GM12878 (cell line): Measurements from ENCODE around the gene NTRK1. TPM values are rescaled to one million over a fixed set of nuclear protein-coding genes. Genes with fewer than 3 reads are reported as not detected.

Source experiments
- ATAC-seq: fragments of 200-7000 bp; cut with Tn5 transposase; 3 replicates; pipeline ENCODE4 v1.9.1; 2020; ENCODE audit warnings: mild to moderate bottlenecking, moderate library complexity
- BruUV-seq: library from RNA; stranded (reverse); fragments of 400-500 nt; replicated peaks from 2 replicates; lab custom pipeline; 2021; lab: Mats Ljungman, UMichigan
- CTCF ChIA-PET: fragments of 300-600 bp; sonication (Branson Sonifier 250); formaldehyde crosslinking; extraction: SDS; loops from one replicate; lab custom pipeline; 2021; ENCODE audit warnings: inconsistent platforms; lab: Yijun Ruan, JAX
- POLR2A ChIA-PET: fragments of 350-600 bp; formaldehyde crosslinking; extraction: SDS; loops from one replicate; lab custom pipeline; 2021; ENCODE audit warnings: inconsistent platforms; lab: Charles Lee
- RAD21 ChIA-PET: fragments of 300-600 bp; sonication (Branson Sonifier 250); formaldehyde crosslinking; loops from one replicate; lab custom pipeline; 2023; ENCODE audit warnings: antibody characterized with exemption; ENCODE audit not compliant: unreplicated experiment; lab: Charles Lee
- SMC1A ChIA-PET: fragments of 300-600 bp; sonication (Branson Sonifier 250); formaldehyde crosslinking; loops from one replicate; lab custom pipeline; 2023; ENCODE audit not compliant: unreplicated experiment, uncharacterized antibody; lab: Charles Lee
- DNase-seq: peaks from one replicate; pipeline ENCODE4 v3.0.0-alpha.2; 2011; ENCODE audit warnings: low read depth, low spot score
- FAIRE-seq: peaks from 3 replicates; lab custom pipeline; 2011; peaks lifted over from hg19 to GRCh38; lab: Jason Lieb, UNC
- H2AFZ ChIP-seq: 2 replicates; pipeline ENCODE4 v1.6.0; 2011; ENCODE audit warnings: low read depth, low read length, control low read depth; ENCODE audit not compliant: control insufficient read depth
- H3K27ac ChIP-seq: 2 replicates; pipeline ENCODE4 v1.5.1; 2011; ENCODE audit warnings: control low read depth; ENCODE audit not compliant: control insufficient read depth, insufficient read depth
- H3K27me3 ChIP-seq, 2 experiments: replicated peaks in 1 of 2; 2 replicates each; pipeline versions ENCODE4 v1.6.0 to v1.6.1; 2011; ENCODE audit warnings: low read length in 1 of 2; ENCODE audit not compliant: control insufficient read depth in 2 of 2, insufficient read depth in 2 of 2
- H3K36me3 ChIP-seq, 2 experiments: 2 replicates each; pipeline ENCODE4 v1.5.1; 2011; ENCODE audit warnings: low read length in 1 of 2; ENCODE audit not compliant: control insufficient read depth in 2 of 2, insufficient read depth in 2 of 2
- H3K4me1 ChIP-seq: 2 replicates; pipeline ENCODE4 v1.6.1; 2011; ENCODE audit warnings: mild to moderate bottlenecking, low read length, moderate library complexity, mixed read lengths; ENCODE audit not compliant: control insufficient read depth, insufficient read depth
- H3K4me2 ChIP-seq: 2 replicates; pipeline ENCODE4 v1.6.0; 2011; ENCODE audit warnings: control low read depth; ENCODE audit not compliant: control insufficient read depth, insufficient read depth
- H3K4me3 ChIP-seq: fragments of 200-600 bp; sonication (generic); 2 replicates; pipeline ENCODE4 v1.5.1; 2016
- H3K79me2 ChIP-seq: 2 replicates; pipeline ENCODE4 v1.6.0; 2011; ENCODE audit warnings: low read length; ENCODE audit not compliant: control insufficient read depth, insufficient read depth
- H3K9ac ChIP-seq: 2 replicates; pipeline ENCODE4 v1.8.0; 2011; ENCODE audit warnings: low read length, control low read depth, mixed read lengths; ENCODE audit not compliant: control insufficient read depth, insufficient read depth
- H3K9me3 ChIP-seq: replicated peaks from 3 replicates; pipeline ENCODE4 v1.5.1; 2011; ENCODE audit warnings: mild to moderate bottlenecking, low read length; ENCODE audit not compliant: control insufficient read depth, insufficient read depth
- H4K20me1 ChIP-seq: 2 replicates; pipeline ENCODE4 v1.6.0; 2011; ENCODE audit not compliant: control insufficient read depth, insufficient read depth
- BHLHE40 ChIP-seq, 2 experiments: fragments of 450-650 bp in 1 of 2; IDR thresholded peaks; 2 replicates each; pipeline ENCODE4 v1.6.1; 2011 to 2017; ENCODE audit warnings: low read depth in 2 of 2, borderline replicate concordance in 1 of 2, improper control_type of control experiment in 1 of 2, low read length in 1 of 2, mild to moderate bottlenecking in 1 of 2
- CBX3 ChIP-seq: fragments of 200-600 bp; sonication (generic); IDR thresholded peaks from 2 replicates; pipeline ENCODE4 v1.6.1; 2016; ENCODE audit warnings: low read depth, borderline replicate concordance
- CHD4 ChIP-seq: fragments of 200-600 bp; sonication (generic); IDR thresholded peaks from 2 replicates; pipeline ENCODE4 v1.6.1; 2016; ENCODE audit warnings: mild to moderate bottlenecking
- CTCF ChIP-seq, 3 experiments: IDR thresholded peaks in 2 of 3; conservative IDR thresholded peaks in 1 of 3; 2 replicates each; pipeline ENCODE4 v1.5.1; 2011; ENCODE audit warnings: low read depth in 3 of 3, low read length in 3 of 3, mild to moderate bottlenecking in 3 of 3, control low read depth in 2 of 3, moderate library complexity in 2 of 3, inconsistent platforms in 1 of 3, mixed read lengths in 1 of 3; ENCODE audit not compliant: control insufficient read depth in 2 of 3, insufficient read depth in 1 of 3; ENCODE audit errors: extremely low read depth in 1 of 3
- EP300 ChIP-seq, 2 experiments: fragments of 150-350 bp in 1 of 2; IDR thresholded peaks; 2 replicates each; pipeline ENCODE4 v1.6.1; 2011 to 2012; ENCODE audit warnings: low read depth in 2 of 2, low read length in 2 of 2, borderline replicate concordance in 1 of 2, improper control_type of control experiment in 1 of 2, inconsistent platforms in 1 of 2; ENCODE audit not compliant: control insufficient read depth in 1 of 2
- GABPA ChIP-seq: IDR thresholded peaks from 2 replicates; pipeline ENCODE4 v1.6.1; 2014; ENCODE audit warnings: antibody characterized with exemption, low read depth, mild to moderate bottlenecking, inconsistent platforms
- HCFC1 ChIP-seq: fragments of 150-350 bp; IDR thresholded peaks from 2 replicates; pipeline ENCODE4 v1.6.1; 2014; ENCODE audit warnings: low read length
- LARP7 ChIP-seq: fragments of 450-650 bp; IDR thresholded peaks from 2 replicates; pipeline ENCODE4 v1.6.1; 2017; ENCODE audit warnings: mild to moderate bottlenecking
- MTA3 ChIP-seq: IDR thresholded peaks from 2 replicates; pipeline ENCODE4 v1.6.1; 2012; ENCODE audit warnings: low read length, inconsistent platforms, borderline replicate concordance
- NBN ChIP-seq: fragments of 450-650 bp; IDR thresholded peaks from 2 replicates; pipeline ENCODE4 v1.6.1; 2016
- NR2F1 ChIP-seq: fragments of 450-650 bp; conservative IDR thresholded peaks from 2 replicates; pipeline ENCODE4 v1.6.1; 2017; ENCODE audit warnings: mild to moderate bottlenecking
- RAD21 ChIP-seq: IDR thresholded peaks from 2 replicates; pipeline ENCODE4 v1.6.1; 2011; ENCODE audit warnings: mild to moderate bottlenecking, low read depth, low read length, moderate library complexity; ENCODE audit not compliant: insufficient read depth
- RAD51 ChIP-seq: fragments of 450-650 bp; IDR thresholded peaks from 2 replicates; pipeline ENCODE4 v1.6.1; 2016; ENCODE audit warnings: moderate library complexity, mild to moderate bottlenecking, inconsistent platforms
- RFX5 ChIP-seq: IDR thresholded peaks from 2 replicates; pipeline ENCODE4 v1.6.1; 2011; ENCODE audit warnings: low read depth, low read length, improper control_type of control experiment
- SMC3 ChIP-seq: IDR thresholded peaks from 2 replicates; pipeline ENCODE4 v1.6.1; 2011; ENCODE audit warnings: low read length, improper control_type of control experiment, borderline replicate concordance
- YY1 ChIP-seq: IDR thresholded peaks from 2 replicates; pipeline ENCODE4 v1.6.1; 2011; ENCODE audit warnings: low read depth, mild to moderate bottlenecking, low read length
- ZNF207 ChIP-seq: fragments of 450-650 bp; IDR thresholded peaks from 2 replicates; pipeline ENCODE4 v1.6.1; 2014; ENCODE audit warnings: antibody characterized with exemption, mild to moderate bottlenecking, borderline replicate concordance
- WGBS: methylation state at CpG from one replicate; pipeline ENCODE4 v1.1.6; 2016; ENCODE audit warnings: low lambda C conversion rate; ENCODE audit not compliant: insufficient replicate concordance, insufficient coverage; ENCODE audit errors: missing lambda C conversion rate; 5-methylcytosine and 5-hydroxymethylcytosine counted together
- in situ Hi-C: fragments of 300-500 bp; cut with MboI; formaldehyde crosslinking; loops from 9 replicates; pipeline ENCODE4 v1.14.3; 2018; ENCODE audit warnings: mixed read lengths
- intact Hi-C: fragments of 100-400 bp; cut with micrococcal nuclease; formaldehyde crosslinking; loops from one replicate; pipeline ENCODE4 v1.14.2; 2022; ENCODE audit not compliant: unreplicated experiment
- polyA plus RNA-seq, 11 experiments: library from polyadenylated mRNA; depleted of rRNA in 4 of 11; unstranded in 6 of 11; stranded (reverse) in 5 of 11; fragments of >200 nt; fragmentation: Nextera tagmentation in 4 of 11; fragmentation: Illumina TruSeq in 1 of 11; extraction: Ambion mirVana in 4 of 11; extraction: Trizol in 1 of 11; gene quantifications; 1 replicate in 1 of 11; 2 replicates in 10 of 11; pipeline versions ENCODE4 v1.2.1 to v1.2.3, GENCODE V29; 2011 to 2016; ENCODE audit warnings: inconsistent platforms in 2 of 11, missing spikeins in 2 of 11, low read depth in 1 of 11
- total RNA-seq, 4 experiments: library from RNA; depleted of rRNA in 3 of 4; stranded (reverse); fragments of >200 nt in 3 of 4; fragmentation: Illumina TruSeq in 1 of 4; extraction: Trizol in 1 of 4; gene quantifications; 2 replicates each; pipeline versions ENCODE4 v1.2.1 to v1.2.3, GENCODE V29; 2013 to 2021

NTRK1 gene
- total and polyA plus RNA-seq, 10 of the 15 experiments (the other 5 are each of a cell fraction or from before 2014, with no cell fraction given) = 0.10 to 0.56 (median 0.40) TPM; not detected in 7

GRCh38 chr1:156889802-156890580 is 29.3 kb downstream of the NTRK1 start:
- Histone ChIP-seq H3K4me2 (no peak overlapping the region), H3K27me3 (peaks cover 7 to 11% of the 10 kb centered on the region in 2 experiments), H3K27ac (no peak overlapping the region), H4K20me1 (no peaks in the 10 kb centered on the region), H2AFZ (peak overlapping the region; percentile 56), H3K4me1 (no peaks in the 10 kb centered on the region), H3K9ac (no peak overlapping the region), H3K36me3 (no peaks in the 10 kb centered on the region), H3K9me3 (no peaks in the 10 kb centered on the region), H3K4me3 (no peak overlapping the region), H3K79me2 (no peaks in the 10 kb centered on the region)
- intact Hi-C loops (loop anchor here (1.0 to 2.0 kb wide), 5 partner anchors 31 to 201 kb away; partner anchors contain the start of gene INSRR), in situ Hi-C loops (no loop called here)
- ATAC-seq (peak; percentile 74), DNase-seq (no peak), FAIRE-seq (peak; percentile 84)
- ChIA-PET SMC1A (interaction anchor here (0.6 to 5.2 kb wide), 23 partner anchors 13 to 266 kb away, joined by 3 to 50 read pairs (median 4); partner anchors contain the start of genes ISG20L2, METTL25B and NTRK1), RAD21 (interaction anchor here (0.6 to 7.1 kb wide), 13 partner anchors 29 to 263 kb away, joined by 3 to 46 read pairs (median 4); partner anchors contain the start of genes ISG20L2, METTL25B and NTRK1), CTCF (interaction anchor here (0.6 to 5.7 kb wide), 46 partner anchors 9 to 470 kb away, joined by 3 to 97 read pairs (median 4); partner anchors contain the start of genes CRABP2, HDGF, ISG20L2 and METTL25B), POLR2A (interaction anchor here (0.7 kb wide), 2 partner anchors 134 to 156 kb away, joined by 3 to 4 read pairs; no protein-coding TSS in a partner anchor)
- TF ChIP-seq NBN (peak; percentile 23; the same call in 1 of the 2 replicates), YY1 (0 out of 2 replicates have a peak, but pooled peaks have one; percentile 39), EP300 (IDR thresholded peaks at IDR 0.05; ENCODE audit: borderline replicate concordance in 1 of 2, control insufficient read depth in 1 of 2, low read depth in 2 of 2, low read length in 2 of 2) (no peak), NR2F1 (no peak), SMC3 (peak; percentile 88), RAD51 (peak; percentile 76), HCFC1 (peak; percentile 35; the same call in 1 of the 2 replicates), LARP7 (no peak), CTCF (IDR thresholded peaks at IDR 0.05 in 2 of 3, conservative IDR thresholded peaks at IDR 0.05 in 1 of 3; ENCODE audit: control insufficient read depth in 2 of 3, extremely low read depth in 1 of 3, insufficient read depth in 1 of 3, low read depth in 3 of 3, low read length in 3 of 3) (peak; percentile 79 to 92 (median 84)), GABPA (no peak), ZNF207 (no peak), BHLHE40 (IDR thresholded peaks at IDR 0.05; ENCODE audit: borderline replicate concordance in 1 of 2, low read depth in 2 of 2, low read length in 1 of 2) (peak in 1 of 2 experiments; percentile 30; a peak in 1 of 4 replicates), CHD4 (no peak), CBX3 (no peak), RFX5 (no peak), MTA3 (no peak), RAD21 (peak; percentile 84)
- BruUV-seq = no TSS peak
- 14% methylated on average over 8 of the region's 8 CpGs for WGBS
